GM23338 (cell line): ENCODE data around the gene CSH2. TPM values are rescaled to one million over a fixed set of nuclear protein-coding genes. Genes with fewer than 3 reads are reported as not detected.

Experiments used
- ATAC-seq: fragments of 200-7000 bp; cut with Tn5 transposase; 3 replicates; pipeline ENCODE4 v1.9.1; 2020
- DNase-seq: peaks from one replicate; pipeline ENCODE4 v3.0.0-alpha.2; 2015; ENCODE audit warnings: low spot score
- H2AFZ ChIP-seq: fragments of 200-600 bp; sonication (generic); 2 replicates; pipeline ENCODE4 v1.8.0; 2016; ENCODE audit warnings: antibody characterized with exemption, mild to moderate bottlenecking, moderate library complexity
- H3F3A ChIP-seq: fragments of 200-600 bp; sonication (generic); replicated peaks from 2 replicates; pipeline ENCODE4 v1.8.0; 2017; ENCODE audit warnings: antibody characterized with exemption, mixed run types, low read depth
- H3K27ac ChIP-seq: fragments of 200-600 bp; sonication (generic); 2 replicates; pipeline ENCODE4 v1.6.1; 2016; ENCODE audit warnings: low read depth
- H3K27me3 ChIP-seq: fragments of 200-600 bp; sonication (generic); 2 replicates; pipeline ENCODE4 v1.8.0; 2016; ENCODE audit warnings: mild to moderate bottlenecking, mixed run types, moderate library complexity; ENCODE audit not compliant: insufficient read depth
- H3K36me3 ChIP-seq: fragments of 200-600 bp; sonication (generic); 2 replicates; pipeline ENCODE4 v1.8.0; 2016; ENCODE audit warnings: mild to moderate bottlenecking; ENCODE audit not compliant: insufficient read depth
- H3K4me1 ChIP-seq: fragments of 200-600 bp; sonication (generic); 2 replicates; pipeline ENCODE4 v1.8.0; 2016; ENCODE audit warnings: mild to moderate bottlenecking, moderate library complexity; ENCODE audit not compliant: insufficient read depth
- H3K4me2 ChIP-seq: fragments of 200-600 bp; sonication (generic); 2 replicates; pipeline ENCODE4 v1.7.1; 2017; ENCODE audit warnings: mixed run types
- H3K4me3 ChIP-seq: fragments of 200-600 bp; sonication (generic); 2 replicates; pipeline ENCODE4 v1.6.1; 2016; ENCODE audit warnings: mixed run types
- H3K79me2 ChIP-seq: fragments of 200-600 bp; sonication (generic); replicated peaks from 2 replicates; pipeline ENCODE4 v1.8.0; 2017; ENCODE audit warnings: mild to moderate bottlenecking; ENCODE audit not compliant: insufficient read depth
- H3K9me2 ChIP-seq: fragments of 200-600 bp; sonication (generic); 2 replicates; pipeline ENCODE4 v1.8.0; 2017; ENCODE audit not compliant: insufficient read depth
- H4K20me1 ChIP-seq: fragments of 200-600 bp; sonication (generic); replicated peaks from 2 replicates; pipeline ENCODE4 v1.8.0; 2017; ENCODE audit warnings: mild to moderate bottlenecking; ENCODE audit not compliant: insufficient read depth
- H3K27ac Mint-ChIP-seq: 2 replicates; pipeline ENCODE4 v1.8.0; 2020; ENCODE audit warnings: inconsistent platforms, mild to moderate bottlenecking, moderate library complexity, mixed read lengths
- H3K27me3 Mint-ChIP-seq: 3 replicates; pipeline ENCODE4 v1.8.0; 2022; ENCODE audit warnings: low read depth, mild to moderate bottlenecking, moderate library complexity, mixed read lengths, inconsistent platforms; ENCODE audit not compliant: insufficient read depth, poor library complexity
- H3K36me3 Mint-ChIP-seq: 3 replicates; pipeline ENCODE4 v1.8.0; 2021; ENCODE audit warnings: low read depth, mild to moderate bottlenecking, inconsistent platforms, moderate library complexity, mixed read lengths
- H3K4me1 Mint-ChIP-seq: 3 replicates; pipeline ENCODE4 v1.8.0; 2020; ENCODE audit warnings: mild to moderate bottlenecking, inconsistent platforms, mixed read lengths
- H3K4me3 Mint-ChIP-seq: 3 replicates; pipeline ENCODE4 v1.8.0; 2021; ENCODE audit warnings: moderate library complexity, mild to moderate bottlenecking, inconsistent platforms, mixed read lengths
- H3K9me3 Mint-ChIP-seq: 3 replicates; pipeline ENCODE4 v1.8.0; 2020; ENCODE audit warnings: moderate library complexity, mild to moderate bottlenecking, inconsistent platforms, mixed read lengths
- CREB1 ChIP-seq: fragments of 250-450 bp; sonication (Bioruptor Pico); IDR thresholded peaks from 2 replicates; pipeline ENCODE4 v1.5.0; 2020; ENCODE audit warnings: low read depth, mild to moderate bottlenecking, moderate library complexity
- CTCF ChIP-seq, 2 experiments: fragments of 200-600 bp in 1 of 2; sonication (generic) in 1 of 2; conservative IDR thresholded peaks; 2 replicates each; pipeline versions ENCODE4 v1.5.1 to v1.6.1; 2016 to 2017; ENCODE audit warnings: antibody characterized with exemption in 2 of 2, low read depth in 2 of 2, mild to moderate bottlenecking in 2 of 2, moderate library complexity in 1 of 2
- ETS1 ChIP-seq: IDR thresholded peaks from 2 replicates; pipeline ENCODE4 v1.6.1; 2016; ENCODE audit warnings: antibody characterized with exemption
- EZH2phosphoT487 ChIP-seq: fragments of 200-600 bp; sonication (generic); IDR thresholded peaks from one replicate; pipeline ENCODE4 v1.8.1; 2018; ENCODE audit warnings: antibody characterized with exemption; ENCODE audit not compliant: unreplicated experiment
- NANOG ChIP-seq: IDR thresholded peaks from 2 replicates; pipeline ENCODE4 v1.6.1; 2016; ENCODE audit warnings: antibody characterized with exemption, borderline replicate concordance
- POLR2AphosphoS5 ChIP-seq: IDR thresholded peaks from 2 replicates; pipeline ENCODE4 v1.6.1; 2016; ENCODE audit warnings: antibody characterized with exemption, low read depth
- ZNF114 ChIP-seq: fragments of 250-450 bp; sonication (Bioruptor Pico); IDR thresholded peaks from 2 replicates; pipeline ENCODE4 v1.5.0; 2020; ENCODE audit warnings: mild to moderate bottlenecking, moderate library complexity
- ZNF331 ChIP-seq: fragments of 250-450 bp; sonication (Bioruptor Pico); IDR thresholded peaks from 2 replicates; pipeline ENCODE4 v1.5.0; 2020; ENCODE audit warnings: low read depth, mild to moderate bottlenecking, moderate library complexity
- polyA plus RNA-seq: library from polyadenylated mRNA; unstranded; fragments of >200 nt; fragmentation: Nextera tagmentation; extraction: Ambion mirVana; gene quantifications from 2 replicates; pipeline ENCODE4 v1.2.1, GENCODE V29; 2016
- total RNA-seq: library from RNA; depleted of rRNA; stranded (reverse); fragments of >200 nt; shearing (Covaris generic); gene quantifications from 2 replicates; pipeline ENCODE4 v1.2.3, GENCODE V29; 2014

Gene CSH2
- total and polyA plus RNA-seq, 2 experiments from 2014 or later, result 0.37 TPM; not detected in 1

- H3K9me2 ChIP-seq, result no peaks in the 10 kb centered on the region
- Mint-ChIP-seq H3K9me3 (no peaks in the 10 kb centered on the region; the same call in 2 of the 3 replicates), H3K36me3 (peaks cover 98% of the 10 kb centered on the region), H3K27ac (peak within 1 kb of the TSS; percentile 100), H3K27me3 (peaks cover 16% of the 10 kb centered on the region), H3K4me1 (peaks cover 20% of the 10 kb centered on the region), H3K4me3 (peak within 1 kb of the TSS; percentile 100)
- ATAC-seq (peak; percentile 90), DNase-seq (peak; percentile 96)
- TF ChIP-seq CTCF (conservative IDR thresholded peaks at IDR 0.05; ENCODE audit: low read depth in 2 of 2), result peak; percentile 41 to 59
- TF ChIP-seq POLR2AphosphoS5, result peak; percentile 88
- TF ChIP-seq ETS1, result peak; percentile 94
- TF ChIP-seq ZNF114 (CRISPR knock-in tag), result no peak
- TF ChIP-seq NANOG, result no peak
- peak; percentile 72 for TF ChIP-seq CREB1
- TF ChIP-seq EZH2phosphoT487, result no peak
- no peak for TF ChIP-seq ZNF331 (CRISPR knock-in tag)
- peaks cover 11% of the 10 kb centered on the region; the same call in 1 of the 2 replicates for H3F3A ChIP-seq
- peaks cover 6% of the 10 kb centered on the region; the same call in 1 of the 2 replicates for H3K4me1 ChIP-seq
- no peaks in the 10 kb centered on the region for H3K27me3 ChIP-seq
- H3K4me3 ChIP-seq, result peak within 1 kb of the TSS; percentile 84
- H3K27ac ChIP-seq, result peak within 1 kb of the TSS; percentile 85
- H3K36me3 ChIP-seq, result peaks cover 70% of the 10 kb centered on the region
- peak within 1 kb of the TSS; percentile 33 for H2AFZ ChIP-seq
- peaks cover 39% of the 10 kb centered on the region for H3K79me2 ChIP-seq
- H4K20me1 ChIP-seq, result peaks cover 39% of the 10 kb centered on the region
- peak within 1 kb of the TSS; percentile 99 for H3K4me2 ChIP-seq
Observed at GRCh38 chr17:63827002-63827800, 46.3 kb downstream of the CSH2 start, which contains the start of the genes FTSJ3 and PSMC5. Gene FTSJ3, minus strand, starts transcription at chr17:63827663. Its CDS starts 761 bp downstream, at chr17:63826902. Gene PSMC5, plus strand, starts transcription at chr17:63827431. Its CDS starts 60 bp downstream, at chr17:63827491.

GRCh38 chr17:63826468-63827001 is 46.9 kb downstream of the CSH2 start:
- Mint-ChIP-seq H3K36me3 (peaks cover 98% of the 10 kb centered on the region), H3K4me1 (peaks cover 20% of the 10 kb centered on the region), H3K9me3 (no peaks in the 10 kb centered on the region; the same call in 2 of the 3 replicates), H3K27ac (peak overlapping the region; percentile 100), H3K4me3 (peak overlapping the region; percentile 100), H3K27me3 (peaks cover 18% of the 10 kb centered on the region)
- peak overlapping the region; percentile 78 for H3K27ac ChIP-seq
- peaks cover 71% of the 10 kb centered on the region for H3K36me3 ChIP-seq
- H3K9me2 ChIP-seq, result no peaks in the 10 kb centered on the region
- peak overlapping the region; percentile 84 for H3K4me3 ChIP-seq
- peaks cover 42% of the 10 kb centered on the region for H4K20me1 ChIP-seq
- H3K4me2 ChIP-seq, result peak overlapping the region; percentile 99
- ATAC-seq (peak; percentile 10), DNase-seq (peak; percentile 56)
- H3F3A ChIP-seq, result peaks cover 12% of the 10 kb centered on the region
- H3K27me3 ChIP-seq, result no peaks in the 10 kb centered on the region
- H3K4me1 ChIP-seq, result peaks cover 6% of the 10 kb centered on the region; the same call in 1 of the 2 replicates
- peaks cover 39% of the 10 kb centered on the region for H3K79me2 ChIP-seq
- peak overlapping the region; percentile 33; the same call in 1 of the 2 replicates for H2AFZ ChIP-seq
- TF ChIP-seq CTCF (conservative IDR thresholded peaks at IDR 0.05; ENCODE audit: low read depth in 2 of 2) (no peak), POLR2AphosphoS5 (no peak)
